Limb (tissue), 2 donors: ENCODE measurements around the gene TRIO.
A peak's percentile ranks its signal among the peaks of the same experiment; 100 is the strongest.

Experiments
- DNase-seq, 2 donors: peaks; one replicate each; pipeline ENCODE4 v3.0.0-alpha.2; 2016; ENCODE audit errors: extremely low spot score in 2 of 2

The TRIO gene

DNA sequence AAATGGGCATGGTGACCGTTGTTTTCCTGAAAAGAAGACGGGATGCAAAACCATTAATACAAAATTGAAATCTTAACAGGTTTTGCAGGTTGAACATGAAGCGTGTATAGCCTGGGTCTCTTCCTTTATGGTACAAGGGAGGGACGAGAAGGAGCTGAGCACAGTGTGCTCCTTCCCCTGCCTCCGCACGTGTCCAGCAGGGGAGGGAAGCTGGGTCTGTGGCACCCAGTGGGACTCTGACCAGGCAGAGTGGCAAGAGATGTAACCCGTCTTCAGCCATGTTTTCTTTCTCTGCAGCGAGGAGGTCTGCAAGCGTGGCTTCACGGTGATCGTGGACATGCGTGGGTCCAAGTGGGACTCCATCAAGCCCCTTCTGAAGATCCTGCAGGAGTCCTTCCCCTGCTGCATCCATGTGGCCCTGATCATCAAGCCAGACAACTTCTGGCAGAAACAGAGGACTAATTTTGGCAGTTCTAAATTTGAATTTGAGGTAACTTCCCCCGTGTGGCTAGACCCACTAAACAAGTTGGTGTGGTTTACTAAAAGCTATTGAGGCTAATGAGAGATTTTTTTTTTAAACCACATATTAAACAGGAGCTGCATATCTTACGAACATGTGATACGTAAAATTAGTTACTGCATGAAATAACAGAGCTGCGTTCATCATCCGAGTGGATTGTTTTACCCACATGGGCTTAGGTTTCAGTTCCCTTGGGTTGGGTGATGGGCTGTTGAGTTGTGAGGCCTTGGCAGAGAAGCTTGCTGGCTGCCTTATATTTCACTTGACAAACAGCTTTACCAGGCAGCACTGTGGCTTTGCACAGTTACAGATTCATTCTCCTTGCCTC is 143.7 kb downstream of the TRIO start:
- peak in 1 of 2 donors; percentile 27 for DNase-seq

DNA sequence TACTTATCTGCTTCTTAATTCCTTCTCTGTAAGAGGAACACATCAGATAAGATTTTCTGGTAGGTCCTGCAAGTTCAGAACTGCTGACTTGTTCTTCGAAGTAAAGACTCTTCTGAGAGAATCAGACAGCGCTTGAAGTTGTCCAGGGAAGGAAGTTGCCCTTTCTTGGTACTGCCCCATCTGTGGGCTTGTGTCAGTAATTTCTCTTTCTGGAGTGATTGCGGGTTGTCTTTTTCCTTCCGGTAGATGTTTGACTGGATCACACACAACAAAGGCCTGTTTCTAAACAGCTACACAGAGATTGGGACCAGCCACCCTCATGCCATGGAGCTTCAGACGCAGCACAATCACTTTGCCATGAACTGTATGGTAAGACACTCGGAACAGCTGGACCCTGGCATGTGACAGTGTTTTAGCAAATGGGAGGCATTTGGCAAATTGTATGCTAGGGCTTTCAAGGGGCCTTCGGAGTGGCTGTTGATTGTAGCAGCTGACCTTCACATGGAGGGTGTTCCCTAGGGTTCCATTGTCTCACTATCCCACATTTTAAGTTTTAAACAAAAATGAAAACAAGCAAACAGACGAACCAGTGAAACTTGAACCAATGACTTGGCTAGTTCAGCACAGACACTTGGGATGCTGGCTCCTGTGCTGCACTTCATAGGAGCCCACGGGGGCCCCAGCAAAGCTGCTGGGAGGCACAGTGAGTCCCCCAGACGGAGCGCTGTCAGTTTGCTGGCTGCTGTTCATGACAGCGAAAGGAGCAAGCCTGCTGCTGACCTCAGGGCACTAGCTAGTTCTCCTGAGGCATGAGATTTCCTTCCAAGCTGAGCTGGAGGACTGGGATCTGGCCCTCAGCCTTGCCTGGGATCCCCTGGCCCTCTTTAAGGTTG is 149.9 kb downstream of the TRIO start:
- no peak for DNase-seq

DNA sequence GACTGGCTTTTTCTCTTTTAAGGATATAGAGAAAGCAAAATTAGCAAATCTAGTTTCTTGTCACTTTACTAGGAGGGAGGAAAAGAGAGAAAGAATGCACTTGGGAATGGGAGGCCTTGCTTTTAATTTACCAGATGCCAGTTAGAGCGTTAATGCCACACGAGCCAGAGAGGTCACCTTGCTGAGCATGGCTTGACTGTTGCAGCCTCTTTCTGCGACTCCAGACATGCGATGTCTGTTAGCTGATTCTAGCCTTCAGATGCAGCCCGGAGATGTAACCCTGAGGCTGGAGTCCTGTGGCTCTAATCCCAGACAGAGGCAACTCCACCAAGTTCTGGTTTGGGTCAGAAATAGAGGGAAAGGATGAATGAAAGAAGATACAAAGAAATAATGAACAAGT is 152.5 kb downstream of the TRIO start:
- DNase-seq = no peak

DNA sequence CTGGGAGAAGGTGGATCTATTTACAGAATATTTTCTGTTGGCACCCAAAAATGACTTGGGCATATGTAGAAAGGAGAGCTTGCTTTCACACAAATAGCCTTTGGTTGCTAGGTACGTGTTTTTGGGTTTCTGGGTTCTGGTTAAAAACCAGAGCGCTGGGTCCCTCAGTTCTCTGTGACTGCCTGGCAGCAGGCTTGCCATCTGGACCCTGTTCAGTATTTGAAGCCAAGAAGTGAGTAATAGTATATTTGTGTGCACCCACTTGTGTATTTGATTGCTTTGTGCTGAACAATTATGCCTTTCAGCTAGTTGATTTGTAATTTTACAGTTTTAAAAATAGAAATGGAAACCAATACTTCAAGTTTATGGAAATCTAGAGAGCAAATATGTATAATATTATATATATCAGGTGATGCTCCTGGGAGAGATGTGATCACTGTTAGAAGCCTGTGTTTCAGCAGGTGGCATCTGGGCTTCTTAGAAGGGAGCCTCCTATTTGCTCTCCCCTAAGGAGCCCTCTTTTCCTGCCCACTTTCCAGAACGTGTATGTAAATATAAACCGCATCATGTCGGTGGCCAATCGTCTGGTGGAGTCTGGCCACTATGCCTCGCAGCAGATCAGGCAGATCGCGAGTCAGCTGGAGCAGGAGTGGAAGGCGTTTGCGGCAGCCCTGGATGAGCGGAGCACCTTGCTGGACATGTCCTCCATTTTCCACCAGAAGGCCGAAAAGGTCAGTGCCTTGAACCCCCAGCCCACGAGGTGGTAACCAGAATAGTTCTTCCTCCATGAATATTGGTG is 153.6 kb downstream of the TRIO start:
- no peak for DNase-seq

DNA sequence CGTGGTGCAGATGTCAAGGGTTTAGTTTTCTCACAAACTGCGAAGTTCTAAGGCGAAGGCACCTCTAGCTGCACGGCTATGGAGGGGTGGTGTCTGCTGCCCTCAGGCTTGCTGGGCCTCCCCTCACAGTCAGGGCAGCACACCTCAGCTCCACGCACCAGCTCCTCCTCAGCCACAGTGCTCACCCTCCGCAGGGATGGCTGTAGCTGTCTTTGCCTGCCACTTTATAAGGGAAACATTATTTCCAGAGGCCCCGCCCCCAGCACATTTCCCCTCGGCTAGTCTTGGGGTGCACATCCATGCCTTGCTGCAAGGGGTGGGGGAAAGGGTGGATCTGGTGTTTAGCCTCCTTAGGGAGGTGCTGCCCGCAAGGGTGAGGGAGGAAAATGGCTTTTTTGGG is 154.6 kb downstream of the TRIO start:
- DNase-seq = no peak

DNA sequence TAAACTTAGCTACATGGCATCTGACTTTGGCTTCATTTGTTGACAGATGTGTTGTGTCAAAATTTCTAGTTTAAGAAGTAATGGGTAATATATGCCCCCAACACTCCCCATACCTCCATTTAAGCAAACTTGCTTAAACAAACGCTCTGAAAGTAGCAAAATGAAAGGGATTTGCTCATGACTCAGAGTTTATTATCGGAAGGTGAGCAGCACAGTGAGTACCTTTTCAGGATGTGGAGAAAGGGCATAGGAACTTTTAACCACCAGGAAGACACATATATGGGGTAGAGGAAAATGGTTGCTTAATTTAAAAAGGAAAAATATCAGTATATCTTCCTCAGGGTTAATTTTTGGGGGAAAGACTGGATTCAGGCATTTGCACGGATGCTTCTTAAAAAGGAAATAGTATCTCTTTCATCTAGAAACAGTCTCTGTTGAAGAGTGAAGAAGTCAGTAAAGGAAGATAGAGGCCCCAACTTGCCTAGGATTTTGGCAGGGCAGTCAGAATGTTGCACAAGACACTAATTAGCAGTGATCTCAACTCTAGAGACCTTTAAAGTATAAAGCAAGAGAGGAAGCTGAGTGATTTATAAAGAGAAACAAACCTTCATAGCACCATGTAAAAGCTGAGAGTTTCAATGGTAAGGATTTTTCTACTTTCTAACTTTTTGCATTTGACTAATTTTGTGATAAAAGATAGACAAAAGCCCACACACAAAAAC is 155.1 kb downstream of the TRIO start:
- no peak for DNase-seq

DNA sequence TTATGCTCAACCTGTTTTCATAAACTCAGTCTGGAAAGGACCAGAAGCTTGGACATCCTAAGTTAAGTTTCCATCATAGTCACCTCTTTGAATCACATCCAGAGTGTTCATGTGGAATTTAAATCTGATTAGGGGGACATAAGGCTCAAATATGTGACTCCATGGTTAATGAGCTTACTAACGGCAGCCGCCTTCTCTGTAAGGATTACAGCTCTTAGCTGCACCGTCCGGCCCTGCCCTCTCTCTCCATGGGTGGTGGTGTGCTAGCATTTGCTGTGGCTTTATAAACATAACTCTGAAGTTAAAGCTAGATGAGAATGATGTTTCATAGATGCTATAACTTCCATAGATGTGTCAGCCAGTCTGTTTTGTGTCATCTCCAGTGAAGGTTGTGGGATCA is 156.5 kb downstream of the TRIO start:
- no peak for DNase-seq

DNA sequence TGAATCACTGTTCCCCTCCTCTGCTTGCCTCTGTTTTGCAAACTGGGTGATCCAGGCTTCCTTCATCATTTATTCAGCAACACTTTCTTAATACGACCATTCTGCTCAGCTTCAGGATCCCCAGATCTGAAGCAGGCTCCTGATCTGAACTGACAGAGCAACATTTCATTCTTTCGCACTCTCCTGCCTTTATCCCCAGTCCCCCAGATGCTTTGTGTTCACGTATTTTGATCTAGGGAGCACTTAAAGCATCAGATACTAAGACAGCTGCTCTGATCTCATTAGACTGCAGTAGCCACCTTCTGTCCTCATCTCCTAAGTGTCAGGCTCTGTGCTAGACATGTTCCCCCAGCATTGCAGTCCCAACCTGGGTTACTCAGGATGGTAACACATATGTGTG is 158.0 kb downstream of the TRIO start:
- DNase-seq = no peak

DNA sequence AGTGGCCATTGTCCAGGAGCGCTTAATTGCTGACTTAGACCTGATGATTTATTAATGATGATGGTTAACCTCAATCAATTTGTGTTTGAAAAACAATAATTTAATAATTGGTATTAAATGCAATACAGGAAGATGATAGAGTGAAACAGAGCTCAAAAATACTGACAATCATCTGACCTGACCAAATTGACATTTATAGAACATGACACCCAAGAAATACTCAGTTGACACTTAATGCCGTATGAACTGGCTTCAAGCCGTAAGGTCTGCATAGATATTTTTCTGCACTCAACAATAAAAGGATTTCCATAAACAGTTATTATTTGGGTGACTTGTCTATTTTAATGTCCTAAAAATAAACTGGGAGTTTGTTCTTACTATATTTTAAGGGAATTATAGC is 159.2 kb downstream of the TRIO start:
- DNase-seq = no peak

DNA sequence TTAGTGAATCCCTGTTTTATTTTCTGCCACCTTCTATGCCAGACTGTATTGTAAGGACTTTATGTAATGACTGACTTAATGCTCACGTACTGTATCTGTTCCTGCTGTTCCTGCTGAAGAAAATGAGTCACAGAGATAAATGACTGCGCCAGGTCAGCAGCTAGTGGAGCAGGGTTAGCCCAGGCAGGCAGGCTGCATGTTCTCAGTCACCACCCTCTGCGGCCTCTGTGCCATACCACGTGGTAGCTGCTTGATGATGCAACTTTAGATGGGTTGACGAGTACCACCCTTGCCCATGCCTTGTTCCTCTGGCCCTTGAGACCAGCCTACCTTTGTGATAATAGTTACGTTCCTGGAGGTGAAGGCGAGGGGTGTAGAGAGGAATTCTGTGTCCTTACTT is 161.9 kb downstream of the TRIO start:
- no peak for DNase-seq

DNA sequence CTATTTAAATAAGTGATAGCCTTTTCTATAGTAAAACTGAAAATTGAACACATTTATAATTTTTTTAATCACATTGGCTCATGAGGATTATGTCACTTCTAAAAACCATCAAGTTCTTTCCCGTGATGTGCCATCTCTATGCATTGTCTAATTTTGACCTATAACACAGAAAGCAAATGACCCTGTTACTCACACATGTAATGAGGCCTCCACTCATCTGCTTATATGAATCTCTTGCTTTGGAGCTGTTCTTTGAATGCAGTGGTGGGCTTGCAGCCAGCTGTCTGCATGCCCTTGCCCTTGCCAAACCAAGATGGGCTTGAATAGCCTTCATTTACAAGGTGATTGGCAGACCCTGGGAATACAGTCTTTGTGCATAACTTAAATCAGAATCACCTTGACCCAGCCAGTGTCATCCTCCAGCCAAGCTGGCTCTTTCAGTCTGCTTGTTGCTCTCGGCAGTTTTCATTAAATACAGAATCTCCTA is 163.2 kb downstream of the TRIO start:
- DNase-seq = no peak

DNA sequence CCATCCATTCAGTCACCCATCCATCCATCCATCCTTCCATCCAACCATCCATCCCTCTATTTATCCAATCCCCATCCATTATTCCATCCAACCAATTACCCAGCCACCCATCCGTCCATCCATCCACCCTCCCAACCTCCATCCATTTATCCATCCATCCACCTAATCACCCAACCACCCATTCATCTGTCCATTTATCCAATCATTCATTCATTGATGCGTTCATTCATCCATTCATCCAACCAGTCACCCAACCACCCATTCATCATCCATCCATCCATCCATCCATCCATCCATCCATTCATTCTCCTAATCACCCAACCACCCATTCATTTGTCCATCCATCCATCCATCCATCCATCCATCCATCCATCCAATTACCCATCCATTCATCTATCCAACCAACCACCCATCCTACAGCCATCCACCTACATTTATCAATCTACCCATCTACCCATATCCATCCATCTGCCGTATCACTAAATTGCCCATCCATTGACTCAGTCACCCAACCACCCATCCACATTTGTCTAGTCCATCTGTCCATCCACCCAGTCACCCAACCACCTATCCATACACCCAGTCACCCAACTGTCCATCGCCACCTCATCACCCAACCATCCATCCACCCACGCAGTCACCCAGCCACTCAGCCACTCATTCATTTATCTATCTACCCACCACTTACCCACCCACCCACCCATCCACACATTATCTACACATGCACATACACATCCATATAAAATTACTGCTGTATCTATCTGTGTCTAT is 165.4 kb downstream of the TRIO start:
- no peak for DNase-seq

DNA sequence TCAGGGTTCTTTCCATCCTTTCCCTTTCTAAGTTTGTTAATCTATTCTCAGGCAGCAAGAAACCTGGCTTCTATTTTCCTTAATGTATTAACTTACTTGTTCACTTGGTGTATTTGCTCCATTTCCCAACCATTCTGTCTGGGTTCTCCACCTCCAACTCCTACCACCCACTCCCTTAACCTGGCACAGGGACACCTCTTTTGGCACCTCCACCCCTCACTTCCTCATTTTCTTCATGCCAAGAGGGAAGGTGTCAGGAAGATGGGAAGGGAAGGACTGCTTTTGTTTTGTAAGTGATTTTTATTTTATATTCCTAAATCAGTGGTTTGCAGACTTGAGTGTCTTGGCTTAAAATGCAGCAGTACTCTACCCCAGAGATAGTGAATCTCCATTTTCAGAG is 166.1 kb downstream of the TRIO start:
- DNase-seq = no peak

DNA sequence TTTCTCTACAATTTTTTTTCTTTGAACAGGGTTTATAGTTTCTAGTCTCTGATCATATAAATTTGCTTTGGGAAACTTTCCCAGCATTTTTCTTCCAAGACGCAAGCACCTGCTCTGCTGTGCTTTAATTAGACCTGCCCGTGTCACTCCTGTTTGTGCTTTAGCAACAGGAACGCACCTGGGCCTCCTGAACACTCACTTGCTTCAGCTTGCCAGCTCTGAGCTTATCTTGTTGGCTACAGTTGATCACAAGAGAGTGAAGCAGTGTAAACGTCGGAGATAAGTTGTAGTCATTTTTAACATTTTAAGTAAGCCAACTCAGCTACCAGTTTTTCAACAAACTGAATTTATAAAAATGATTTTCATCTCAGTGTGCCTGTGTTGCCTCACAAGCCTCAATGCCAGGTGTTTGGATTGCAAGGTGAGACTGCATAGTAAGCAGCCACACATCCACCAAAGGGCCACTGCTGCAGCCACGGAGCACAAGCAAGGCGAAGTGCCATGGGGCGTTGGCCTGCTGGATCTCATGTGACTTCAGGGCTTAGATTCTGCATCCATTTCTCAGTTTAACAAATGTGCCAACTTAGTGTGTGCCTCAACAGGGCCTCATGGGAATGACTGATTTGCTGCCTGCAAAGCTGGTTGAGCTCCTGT is 166.9 kb downstream of the TRIO start:
- DNase-seq = no peak

DNA sequence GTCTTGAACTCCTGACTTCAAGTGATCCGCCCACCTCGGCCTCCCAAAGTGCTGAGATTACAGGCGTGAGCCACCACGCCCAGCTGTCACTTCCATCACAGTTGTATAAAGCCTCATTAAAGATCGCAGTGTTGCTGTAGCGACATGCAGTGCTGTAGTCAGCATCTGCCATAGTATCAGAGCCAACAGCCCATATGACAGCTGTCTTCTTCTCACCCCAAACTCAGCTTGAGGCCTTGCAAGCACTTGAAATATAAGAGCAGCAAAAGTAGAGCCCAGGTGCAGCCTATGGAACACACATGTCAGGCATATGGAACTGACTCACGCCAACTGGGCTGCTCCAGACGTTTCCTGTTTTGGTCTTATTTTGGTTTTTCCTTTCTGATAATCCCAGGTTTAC is 167.8 kb downstream of the TRIO start:
- no peak for DNase-seq

DNA sequence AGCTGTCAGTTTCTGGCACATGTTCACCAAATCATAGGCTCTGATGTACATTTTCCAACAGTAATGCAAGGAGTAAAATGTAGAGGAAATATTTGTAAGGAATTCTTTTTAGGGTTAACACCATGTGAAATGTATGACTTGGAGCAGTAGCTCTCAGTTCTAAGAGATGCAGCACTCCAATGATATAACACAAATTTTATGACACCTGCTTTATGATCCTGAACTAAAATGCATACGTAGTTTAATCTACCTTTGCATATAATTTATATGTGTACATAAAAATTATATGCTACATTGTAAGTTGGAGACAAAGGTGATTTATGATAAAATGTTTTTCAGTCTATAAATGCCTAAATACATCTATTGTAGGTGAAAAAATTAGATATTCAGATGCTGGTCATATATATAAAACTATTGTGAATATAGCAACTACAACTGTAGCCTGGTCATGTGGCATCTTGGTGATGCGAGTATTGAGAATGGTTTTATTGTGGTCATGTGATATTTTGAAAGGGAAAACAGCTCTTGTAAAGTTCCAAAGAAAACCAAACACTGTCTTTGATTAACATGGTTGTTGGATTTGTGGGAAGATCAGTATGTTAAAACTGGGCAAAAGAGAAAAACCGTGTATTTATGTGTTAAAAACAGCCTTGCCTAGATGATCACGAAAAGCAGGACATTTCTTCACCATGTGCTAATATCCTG is 171.0 kb downstream of the TRIO start:
- no peak for DNase-seq

DNA sequence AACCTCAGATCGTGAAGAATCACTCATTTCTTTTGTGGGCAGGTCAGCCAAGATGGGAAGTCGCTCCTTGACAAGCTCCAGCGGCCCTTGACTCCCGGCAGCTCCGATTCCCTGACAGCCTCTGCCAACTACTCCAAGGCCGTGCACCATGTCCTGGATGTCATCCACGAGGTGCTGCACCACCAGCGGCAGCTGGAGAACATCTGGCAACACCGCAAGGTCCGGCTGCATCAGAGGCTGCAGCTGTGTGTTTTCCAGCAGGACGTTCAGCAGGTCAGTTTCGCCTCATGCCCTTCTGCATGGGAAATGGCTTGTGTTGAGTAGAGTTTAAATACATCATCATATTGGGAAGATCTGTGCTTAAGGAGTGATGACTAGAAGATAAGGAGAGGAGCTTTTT is 173.3 kb downstream of the TRIO start:
- no peak for DNase-seq

DNA sequence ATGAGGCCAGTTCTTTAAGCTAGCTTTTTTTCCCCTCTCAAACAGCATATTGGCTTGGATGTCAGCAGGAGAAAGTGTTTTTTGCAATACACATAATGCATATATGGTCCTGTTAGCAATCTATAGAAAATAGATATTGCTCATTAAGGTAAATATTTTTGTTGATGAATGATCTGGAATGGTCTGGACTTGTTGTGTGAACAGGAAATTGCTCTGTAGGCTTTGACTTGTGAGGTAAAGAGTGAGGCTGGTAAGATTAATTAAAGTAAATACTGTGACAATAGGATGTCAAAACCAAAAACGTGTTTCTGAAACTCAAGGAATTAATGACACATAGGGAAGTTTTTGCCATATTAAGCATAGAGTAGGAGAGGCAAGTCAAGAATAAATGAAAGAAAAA is 176.0 kb downstream of the TRIO start:
- DNase-seq = no peak

DNA sequence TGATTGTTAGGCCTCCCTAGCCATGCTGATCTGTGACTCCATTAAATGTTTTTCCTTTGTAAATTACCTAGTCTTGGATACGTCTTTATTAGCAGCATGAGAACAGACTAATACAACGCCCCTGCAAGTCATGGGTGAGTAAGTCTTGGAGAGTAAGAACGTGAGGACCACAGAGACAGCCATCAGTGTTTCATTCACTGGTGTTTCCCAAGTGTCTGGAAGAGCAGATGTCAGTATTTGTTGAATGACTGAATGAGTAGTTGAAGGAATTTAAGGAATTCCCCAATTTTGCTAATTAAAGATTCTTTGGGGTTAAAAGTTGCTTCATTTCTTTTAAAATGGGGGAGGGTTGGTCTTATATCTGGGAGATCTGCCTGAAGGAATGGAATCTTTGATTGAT is 178.8 kb downstream of the TRIO start:
- DNase-seq = no peak
